Measurements from ENCODE around the gene ARID1B.

ARID1B gene

DNA sequence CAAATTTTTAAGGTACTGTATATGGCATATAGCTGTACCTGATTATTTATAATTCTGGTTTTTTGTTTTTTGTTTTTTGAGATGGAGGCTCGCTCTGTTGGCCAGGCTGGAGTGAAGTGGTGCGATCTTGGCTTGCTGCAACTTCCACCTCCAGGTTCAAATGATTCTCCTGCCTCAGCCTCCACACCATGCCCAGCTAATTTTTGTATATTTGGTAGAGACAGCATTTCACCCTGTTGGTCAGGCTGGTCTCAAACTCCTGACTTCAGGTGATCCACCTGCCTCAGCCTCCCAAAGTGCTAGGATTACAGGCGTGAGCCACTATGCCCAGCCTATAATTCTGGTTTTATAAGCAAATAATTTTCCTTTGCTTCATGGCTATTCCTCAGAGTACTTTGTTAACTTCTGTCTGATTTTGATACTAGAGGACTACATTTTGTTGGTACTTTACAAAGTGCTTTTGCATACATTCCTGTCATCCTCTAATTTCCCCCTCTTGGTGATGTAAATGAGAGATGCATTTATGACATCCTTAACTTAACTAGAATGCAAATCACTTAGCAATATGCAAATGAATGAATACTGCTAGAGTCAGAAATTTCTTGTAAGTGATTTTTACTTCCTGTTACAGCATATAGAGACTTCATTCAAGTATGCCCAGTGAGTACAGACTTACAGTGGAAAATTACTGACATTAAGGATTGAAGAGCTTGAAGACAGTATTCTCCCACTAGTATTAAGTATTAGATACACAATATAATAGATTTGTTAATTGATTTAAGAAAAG lies 35.7 kb upstream of the ARID1B start:
- Histone ChIP-seq H3K4me3 (ENCODE audit: control insufficient read depth in 1 of 7, extremely low read depth in 1 of 7, insufficient read depth in 4 of 7, low read depth in 2 of 7, low read length in 6 of 7) (no peak overlapping the region), H3K9me3 (ENCODE audit: control extremely low read depth in 1 of 5, control insufficient read depth in 4 of 5, insufficient read depth in 2 of 5, low read depth in 1 of 5, low read length in 4 of 5) (peaks cover 0 to 15% (median 5%) of the 10 kb centered on the region in 5 experiments), H3K4me1 (ENCODE audit: control extremely low read depth in 1 of 4, control insufficient read depth in 4 of 4, insufficient read depth in 4 of 4, low read length in 3 of 4) (no peaks in the 10 kb centered on the region), H3K36me3 (ENCODE audit: control insufficient read depth in 4 of 4, insufficient read depth in 4 of 4, low read length in 3 of 4) (no peaks in the 10 kb centered on the region), H3K27ac (ENCODE audit: insufficient read depth in 1 of 2, low read depth in 1 of 2, low read length in 2 of 2, poor library complexity in 1 of 2, severe bottlenecking in 2 of 2) (no peak overlapping the region), H3K27me3 (replicated peaks in 2 of 5; ENCODE audit: control insufficient read depth in 4 of 5, insufficient read depth in 5 of 5, low read length in 4 of 5) (no peaks in the 10 kb centered on the region)
- ChIA-PET CTCF (interaction anchor here (1.8 kb wide), 1 partner anchor 14 kb away, joined by 4 read pairs; no protein-coding TSS in a partner anchor), POLR2A (no interaction called here)
- 89% methylated on average over 1 of the region's 3 CpGs for WGBS (ENCODE audit: insufficient coverage)
- no peak for DNase-seq

GRCh38 chr6:156747715-156748114 lies 29.5 kb upstream of the ARID1B start:
- no peaks in the 10 kb centered on the region for H3K9me3 ChIP-seq (ENCODE audit: control extremely low read depth in 1 of 5, control insufficient read depth in 4 of 5, insufficient read depth in 2 of 5, low read depth in 1 of 5, low read length in 4 of 5)
- DNase-seq = no peak
- WGBS (ENCODE audit: insufficient coverage) = 95% methylated on average over 3 of the region's 3 CpGs
- no peaks in the 10 kb centered on the region for H3K36me3 ChIP-seq (ENCODE audit: control insufficient read depth in 4 of 4, insufficient read depth in 4 of 4, low read length in 3 of 4)
- no peaks in the 10 kb centered on the region for H3K27me3 ChIP-seq (replicated peaks in 2 of 5; ENCODE audit: control insufficient read depth in 4 of 5, insufficient read depth in 5 of 5, low read length in 4 of 5)
- H3K27ac ChIP-seq (ENCODE audit: insufficient read depth in 1 of 2, low read depth in 1 of 2, low read length in 2 of 2, poor library complexity in 1 of 2, severe bottlenecking in 2 of 2) = no peak overlapping the region
- POLR2A ChIA-PET = no interaction called here
- no peak overlapping the region for H3K4me3 ChIP-seq (ENCODE audit: control insufficient read depth in 1 of 7, extremely low read depth in 1 of 7, insufficient read depth in 4 of 7, low read depth in 2 of 7, low read length in 6 of 7)
- no peaks in the 10 kb centered on the region for H3K4me1 ChIP-seq (ENCODE audit: control extremely low read depth in 1 of 4, control insufficient read depth in 4 of 4, insufficient read depth in 4 of 4, low read length in 3 of 4)
- CTCF ChIA-PET = no interaction called here

DNA sequence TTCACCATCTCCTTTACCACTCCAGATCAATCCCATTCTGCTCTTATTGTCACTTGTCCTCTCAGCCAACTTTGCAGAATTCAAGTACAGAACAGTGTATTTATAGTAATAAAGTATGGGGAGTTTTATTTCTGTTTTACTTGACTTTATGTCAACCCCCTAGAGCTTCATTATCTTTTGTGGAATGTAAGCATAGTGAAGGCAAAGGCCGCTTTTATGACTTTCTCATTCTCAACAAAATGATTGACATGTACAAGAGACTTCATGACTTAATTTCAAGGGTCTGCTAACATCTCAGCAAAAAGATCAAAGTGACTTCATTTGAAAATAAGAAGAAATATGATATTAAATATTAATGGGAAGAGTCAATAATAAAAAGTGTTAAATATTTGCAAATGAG lies 28.7 kb upstream of the ARID1B start:
- H3K27ac ChIP-seq (ENCODE audit: insufficient read depth in 1 of 2, low read depth in 1 of 2, low read length in 2 of 2, poor library complexity in 1 of 2, severe bottlenecking in 2 of 2) = no peak overlapping the region
- POLR2A ChIA-PET = no interaction called here
- no peaks in the 10 kb centered on the region for H3K4me1 ChIP-seq (ENCODE audit: control extremely low read depth in 1 of 4, control insufficient read depth in 4 of 4, insufficient read depth in 4 of 4, low read length in 3 of 4)
- WGBS (ENCODE audit: insufficient coverage) = no CpG with 5 or more reads among the region's 1 CpG
- CTCF ChIA-PET = no interaction called here
- no peaks in the 10 kb centered on the region for H3K36me3 ChIP-seq (ENCODE audit: control insufficient read depth in 4 of 4, insufficient read depth in 4 of 4, low read length in 3 of 4)
- DNase-seq = no peak
- no peaks in the 10 kb centered on the region for H3K9me3 ChIP-seq (ENCODE audit: control extremely low read depth in 1 of 5, control insufficient read depth in 4 of 5, insufficient read depth in 2 of 5, low read depth in 1 of 5, low read length in 4 of 5)
- H3K4me3 ChIP-seq (ENCODE audit: control insufficient read depth in 1 of 7, extremely low read depth in 1 of 7, insufficient read depth in 4 of 7, low read depth in 2 of 7, low read length in 6 of 7) = no peak overlapping the region
- H3K27me3 ChIP-seq (replicated peaks in 2 of 5; ENCODE audit: control insufficient read depth in 4 of 5, insufficient read depth in 5 of 5, low read length in 4 of 5) = no peaks in the 10 kb centered on the region

DNA sequence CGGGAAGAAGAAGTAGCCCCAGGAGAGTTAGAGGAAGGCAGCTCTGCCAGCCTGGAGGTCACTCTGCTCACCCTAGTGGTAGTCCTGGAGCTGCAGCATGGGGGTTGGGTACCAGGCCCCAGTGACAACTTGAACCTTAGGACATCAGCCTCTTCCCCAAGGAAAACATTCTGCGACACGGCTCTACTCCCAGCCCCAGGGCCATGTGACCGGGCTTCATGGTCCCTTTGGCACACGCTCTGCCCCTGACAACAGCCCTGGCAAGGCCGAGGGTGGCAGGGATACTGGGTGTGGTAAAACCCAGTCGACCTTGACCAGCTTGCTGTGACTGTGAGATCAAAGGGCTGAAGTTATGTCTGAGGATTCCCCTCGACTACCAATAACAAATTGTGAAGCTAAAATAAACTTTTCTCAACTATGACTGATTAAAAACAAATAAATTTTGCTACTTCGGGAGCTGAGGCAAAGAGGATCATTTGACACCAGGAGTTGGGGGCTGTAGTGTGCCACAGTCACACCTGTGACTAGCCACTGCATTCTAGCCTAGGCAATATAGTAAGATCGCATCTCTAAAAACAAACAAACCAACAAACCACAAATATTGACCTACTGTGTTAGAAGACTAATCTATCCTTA lies 24.4 kb upstream of the ARID1B start:
- no peak overlapping the region for H3K4me3 ChIP-seq (ENCODE audit: control insufficient read depth in 1 of 7, extremely low read depth in 1 of 7, insufficient read depth in 4 of 7, low read depth in 2 of 7, low read length in 6 of 7)
- H3K4me1 ChIP-seq (ENCODE audit: control extremely low read depth in 1 of 4, control insufficient read depth in 4 of 4, insufficient read depth in 4 of 4, low read length in 3 of 4) = no peaks in the 10 kb centered on the region
- WGBS (ENCODE audit: insufficient coverage) = 98% methylated on average over 9 of the region's 10 CpGs
- no peak overlapping the region for H3K27ac ChIP-seq (ENCODE audit: insufficient read depth in 1 of 2, low read depth in 1 of 2, low read length in 2 of 2, poor library complexity in 1 of 2, severe bottlenecking in 2 of 2)
- H3K9me3 ChIP-seq (ENCODE audit: control extremely low read depth in 1 of 5, control insufficient read depth in 4 of 5, insufficient read depth in 2 of 5, low read depth in 1 of 5, low read length in 4 of 5) = no peaks in the 10 kb centered on the region
- H3K27me3 ChIP-seq (replicated peaks in 2 of 5; ENCODE audit: control insufficient read depth in 4 of 5, insufficient read depth in 5 of 5, low read length in 4 of 5) = no peaks in the 10 kb centered on the region
- POLR2A ChIA-PET = no interaction called here
- no peak for DNase-seq
- no peaks in the 10 kb centered on the region for H3K36me3 ChIP-seq (ENCODE audit: control insufficient read depth in 4 of 4, insufficient read depth in 4 of 4, low read length in 3 of 4)
- CTCF ChIA-PET = interaction anchor here (1.7 kb wide), 1 partner anchor 17 kb away, joined by 7 read pairs; no protein-coding TSS in a partner anchor

DNA sequence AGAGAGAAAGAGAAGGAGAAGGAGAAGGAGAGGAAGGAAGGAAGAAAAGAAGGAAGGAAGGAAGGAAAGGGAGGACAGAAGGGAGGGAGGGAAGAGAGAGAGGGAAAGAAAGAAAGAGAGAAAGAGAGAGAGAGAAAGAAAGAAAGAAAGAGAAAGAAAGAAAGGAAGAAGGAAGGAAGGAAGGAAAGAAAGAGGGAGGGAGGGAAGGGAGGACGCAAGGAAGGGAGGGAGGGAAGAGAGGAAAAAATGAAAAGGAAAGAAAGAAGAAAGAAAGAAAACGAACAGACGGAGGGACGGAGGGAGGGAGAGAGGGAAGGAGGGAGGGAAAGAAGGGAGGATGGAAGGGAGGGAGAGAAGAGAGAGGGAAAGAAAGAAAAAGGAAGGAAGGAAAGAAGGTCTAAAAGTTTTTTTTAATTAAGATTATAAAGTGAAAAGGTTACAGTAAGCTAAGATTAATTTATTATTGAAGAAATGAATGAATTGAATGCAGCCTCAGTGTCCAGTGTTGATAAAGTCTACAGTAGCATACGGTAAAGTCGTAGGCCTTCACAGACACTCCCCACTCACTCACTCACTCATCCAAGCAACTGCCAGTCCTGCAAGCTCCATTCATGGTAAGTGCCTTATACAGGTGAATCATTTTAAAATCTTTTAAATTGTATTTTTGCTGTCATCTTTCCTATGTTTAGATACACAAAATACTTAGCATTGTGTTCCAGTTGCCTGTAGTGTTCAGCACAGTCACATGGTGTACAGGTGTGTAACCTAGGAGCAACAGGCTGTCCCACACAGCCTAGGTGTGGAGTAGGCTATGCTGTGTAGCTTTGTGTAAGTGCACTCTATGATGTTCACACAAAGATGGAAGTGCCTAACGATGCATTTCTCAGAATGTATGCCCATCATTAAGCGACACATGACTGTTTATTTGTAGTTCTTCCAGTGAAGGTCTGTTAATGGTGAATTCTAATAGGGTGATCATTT lies 20.3 kb upstream of the ARID1B start:
- no peak overlapping the region for H3K27ac ChIP-seq (ENCODE audit: insufficient read depth in 1 of 2, low read depth in 1 of 2, low read length in 2 of 2, poor library complexity in 1 of 2, severe bottlenecking in 2 of 2)
- no peaks in the 10 kb centered on the region for H3K9me3 ChIP-seq (ENCODE audit: control extremely low read depth in 1 of 5, control insufficient read depth in 4 of 5, insufficient read depth in 2 of 5, low read depth in 1 of 5, low read length in 4 of 5)
- ChIA-PET CTCF (interaction anchor here (0.6 to 1.6 kb wide), 3 partner anchors 11 to 1135 kb away, joined by 3 read pairs; no protein-coding TSS in a partner anchor), POLR2A (no interaction called here)
- 97% methylated on average over 6 of the region's 8 CpGs for WGBS (ENCODE audit: insufficient coverage)
- no peak for DNase-seq
- no peaks in the 10 kb centered on the region for H3K27me3 ChIP-seq (replicated peaks in 2 of 5; ENCODE audit: control insufficient read depth in 4 of 5, insufficient read depth in 5 of 5, low read length in 4 of 5)
- no peaks in the 10 kb centered on the region for H3K4me1 ChIP-seq (ENCODE audit: control extremely low read depth in 1 of 4, control insufficient read depth in 4 of 4, insufficient read depth in 4 of 4, low read length in 3 of 4)
- no peaks in the 10 kb centered on the region for H3K36me3 ChIP-seq (ENCODE audit: control insufficient read depth in 4 of 4, insufficient read depth in 4 of 4, low read length in 3 of 4)
- H3K4me3 ChIP-seq (ENCODE audit: control insufficient read depth in 1 of 7, extremely low read depth in 1 of 7, insufficient read depth in 4 of 7, low read depth in 2 of 7, low read length in 6 of 7) = no peak overlapping the region

DNA sequence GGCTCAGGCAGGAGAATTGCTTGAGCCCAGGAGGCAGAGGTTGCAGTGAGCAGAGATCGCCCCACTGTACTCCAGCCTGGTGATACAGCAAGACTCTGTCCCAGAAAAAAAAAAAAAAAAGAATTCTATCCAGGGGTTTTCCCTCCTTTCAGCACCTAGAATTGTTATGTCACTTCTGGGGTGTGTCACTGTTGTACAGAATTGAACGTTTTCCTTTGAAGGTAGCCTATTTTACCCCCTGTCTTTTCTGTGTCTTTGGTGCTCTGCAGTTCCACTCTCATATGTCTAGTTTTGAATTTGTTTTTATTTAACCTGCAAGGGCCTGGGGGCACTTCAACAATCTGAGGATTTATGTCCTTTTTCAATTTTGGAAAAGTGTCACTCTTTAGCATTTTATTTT lies 19.3 kb upstream of the ARID1B start:
- ChIA-PET POLR2A (no interaction called here), CTCF (no interaction called here)
- Histone ChIP-seq H3K27ac (ENCODE audit: insufficient read depth in 1 of 2, low read depth in 1 of 2, low read length in 2 of 2, poor library complexity in 1 of 2, severe bottlenecking in 2 of 2) (no peak overlapping the region), H3K36me3 (ENCODE audit: control insufficient read depth in 4 of 4, insufficient read depth in 4 of 4, low read length in 3 of 4) (no peaks in the 10 kb centered on the region), H3K4me1 (ENCODE audit: control extremely low read depth in 1 of 4, control insufficient read depth in 4 of 4, insufficient read depth in 4 of 4, low read length in 3 of 4) (no peaks in the 10 kb centered on the region), H3K9me3 (ENCODE audit: control extremely low read depth in 1 of 5, control insufficient read depth in 4 of 5, insufficient read depth in 2 of 5, low read depth in 1 of 5, low read length in 4 of 5) (no peaks in the 10 kb centered on the region), H3K4me3 (ENCODE audit: control insufficient read depth in 1 of 7, extremely low read depth in 1 of 7, insufficient read depth in 4 of 7, low read depth in 2 of 7, low read length in 6 of 7) (no peak overlapping the region), H3K27me3 (replicated peaks in 2 of 5; ENCODE audit: control insufficient read depth in 4 of 5, insufficient read depth in 5 of 5, low read length in 4 of 5) (no peaks in the 10 kb centered on the region)
- WGBS (ENCODE audit: insufficient coverage) = 88% methylated on average over 1 of the region's 2 CpGs
- DNase-seq = no peak
